HL-60 (cell line): ENCODE data around the gene ARHGEF17.

Experiments used
- DNase-seq, 2 experiments: peaks; one replicate each; pipeline ENCODE4 v3.0.0-alpha.2; 2010 to 2020; ENCODE audit warnings: low read depth in 1 of 2, low spot score in 1 of 2
- H3K27ac ChIP-seq: fragments of 250-450 bp; sonication (Bioruptor Pico); replicated peaks from 2 replicates; pipeline ENCODE4 v1.5.1; 2020; ENCODE audit warnings: mild to moderate bottlenecking, moderate library complexity
- H3K27me3 ChIP-seq: fragments of 250-450 bp; sonication (Bioruptor Pico); 2 replicates; pipeline ENCODE4 v1.5.1; 2021; ENCODE audit warnings: mild to moderate bottlenecking, moderate library complexity; ENCODE audit not compliant: insufficient read depth, poor library complexity, severe bottlenecking
- H3K4me3 ChIP-seq: replicated peaks from 2 replicates; pipeline ENCODE4 v1.5.1; 2011; ENCODE audit warnings: mild to moderate bottlenecking, control low read depth, low read length; ENCODE audit not compliant: insufficient read depth
- GABPA ChIP-seq: IDR thresholded peaks from 2 replicates; pipeline ENCODE4 v1.6.1; 2012; ENCODE audit warnings: low read depth
- POLR2AphosphoS5 ChIP-seq: IDR thresholded peaks from 2 replicates; pipeline ENCODE4 v1.6.1; 2012; ENCODE audit warnings: low read depth
- SPI1 ChIP-seq: IDR thresholded peaks from 2 replicates; pipeline ENCODE4 v1.6.1; 2012; ENCODE audit warnings: low read depth, mild to moderate bottlenecking, borderline replicate concordance
- TF ChIP-seq, protein P1 (sequence below): IDR thresholded peaks from one replicate; pipeline ENCODE4 v1.5.1; 2011; ENCODE audit warnings: low read length, control low read depth, inconsistent platforms; ENCODE audit not compliant: insufficient read depth
- TF ChIP-seq, protein P2 (sequence below): IDR thresholded peaks from 2 replicates; pipeline ENCODE4 v1.6.1; 2012; ENCODE audit warnings: low read depth; ENCODE audit not compliant: insufficient replicate concordance

Gene ARHGEF17

DNA sequence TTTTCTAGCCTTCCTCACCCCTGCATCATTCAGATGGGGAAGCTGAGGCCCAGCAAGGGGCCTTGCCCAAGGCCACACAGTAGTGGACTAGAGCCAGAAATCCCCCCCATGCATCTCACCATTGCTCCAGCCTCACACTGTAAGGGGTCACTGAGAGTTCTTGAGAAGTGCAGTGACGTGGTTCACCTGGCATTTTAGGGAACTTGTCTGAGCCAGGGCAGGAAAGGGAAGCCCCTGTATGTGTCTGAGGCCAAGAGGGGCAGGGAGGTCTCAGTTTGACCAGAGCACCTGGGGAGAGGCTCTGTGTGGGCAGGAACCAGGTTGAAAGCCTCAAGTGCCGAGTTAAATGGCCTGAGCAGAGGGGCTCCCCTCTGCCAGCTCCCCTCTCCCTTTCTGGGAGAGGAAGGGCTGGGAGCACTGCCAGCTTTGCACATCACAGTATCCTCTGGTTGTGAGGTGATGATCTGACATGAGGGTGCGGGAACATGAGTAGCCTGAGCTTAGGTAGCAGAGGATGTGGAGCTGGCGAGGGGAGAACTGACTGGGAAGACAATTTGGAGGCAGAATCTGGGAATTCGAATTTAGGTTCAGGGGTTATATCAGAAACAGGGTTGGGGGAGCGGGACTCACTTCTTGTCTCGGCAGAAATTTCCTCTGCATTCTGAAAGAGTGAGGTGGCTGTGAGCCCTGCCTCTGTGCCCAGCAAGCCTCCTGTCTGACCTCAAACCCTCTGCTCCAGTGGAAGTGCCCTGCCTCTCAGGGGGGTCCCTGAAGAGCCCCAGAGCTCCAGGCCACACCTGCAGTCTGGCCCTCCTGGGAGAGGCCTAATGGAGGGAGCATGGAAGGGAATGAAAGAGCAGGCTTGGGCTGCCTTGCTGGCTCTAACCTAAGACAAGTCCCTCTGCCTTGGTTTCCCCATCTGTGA, 14.6 kb downstream of the ARHGEF17 start:
- Histone ChIP-seq H3K27ac (no peak overlapping the region), H3K4me3 (no peak overlapping the region), H3K27me3 (no peaks in the 10 kb centered on the region)
- DNase-seq, result no peak
- no peak for TF ChIP-seq SPI1
- TF ChIP-seq, protein P1, sequence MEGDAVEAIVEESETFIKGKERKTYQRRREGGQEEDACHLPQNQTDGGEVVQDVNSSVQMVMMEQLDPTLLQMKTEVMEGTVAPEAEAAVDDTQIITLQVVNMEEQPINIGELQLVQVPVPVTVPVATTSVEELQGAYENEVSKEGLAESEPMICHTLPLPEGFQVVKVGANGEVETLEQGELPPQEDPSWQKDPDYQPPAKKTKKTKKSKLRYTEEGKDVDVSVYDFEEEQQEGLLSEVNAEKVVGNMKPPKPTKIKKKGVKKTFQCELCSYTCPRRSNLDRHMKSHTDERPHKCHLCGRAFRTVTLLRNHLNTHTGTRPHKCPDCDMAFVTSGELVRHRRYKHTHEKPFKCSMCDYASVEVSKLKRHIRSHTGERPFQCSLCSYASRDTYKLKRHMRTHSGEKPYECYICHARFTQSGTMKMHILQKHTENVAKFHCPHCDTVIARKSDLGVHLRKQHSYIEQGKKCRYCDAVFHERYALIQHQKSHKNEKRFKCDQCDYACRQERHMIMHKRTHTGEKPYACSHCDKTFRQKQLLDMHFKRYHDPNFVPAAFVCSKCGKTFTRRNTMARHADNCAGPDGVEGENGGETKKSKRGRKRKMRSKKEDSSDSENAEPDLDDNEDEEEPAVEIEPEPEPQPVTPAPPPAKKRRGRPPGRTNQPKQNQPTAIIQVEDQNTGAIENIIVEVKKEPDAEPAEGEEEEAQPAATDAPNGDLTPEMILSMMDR, result no peak
- TF ChIP-seq GABPA, result no peak
- no peak for TF ChIP-seq POLR2AphosphoS5

DNA sequence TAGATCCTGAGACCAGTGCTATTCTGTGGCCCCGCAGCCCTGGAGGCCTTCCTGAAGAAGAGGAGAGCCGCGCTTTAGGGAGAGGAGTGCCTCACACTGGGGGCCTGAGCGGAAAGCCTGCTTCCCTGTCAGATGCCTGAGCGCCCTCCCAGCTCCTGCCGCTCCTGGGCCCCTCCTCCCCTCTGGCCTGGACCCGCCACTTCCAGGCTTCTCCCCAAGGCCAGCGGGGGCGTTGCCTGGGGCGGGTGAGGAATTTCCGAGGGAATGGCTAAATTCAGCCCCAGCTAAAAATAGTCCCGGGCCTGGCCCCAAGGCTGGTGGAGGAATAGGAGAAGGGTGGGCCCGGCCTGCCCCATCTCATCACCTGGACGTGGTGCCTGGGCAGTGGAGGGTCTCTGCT, 15.4 kb downstream of the ARHGEF17 start:
- no peak overlapping the region for H3K27ac ChIP-seq
- TF ChIP-seq, protein P2, sequence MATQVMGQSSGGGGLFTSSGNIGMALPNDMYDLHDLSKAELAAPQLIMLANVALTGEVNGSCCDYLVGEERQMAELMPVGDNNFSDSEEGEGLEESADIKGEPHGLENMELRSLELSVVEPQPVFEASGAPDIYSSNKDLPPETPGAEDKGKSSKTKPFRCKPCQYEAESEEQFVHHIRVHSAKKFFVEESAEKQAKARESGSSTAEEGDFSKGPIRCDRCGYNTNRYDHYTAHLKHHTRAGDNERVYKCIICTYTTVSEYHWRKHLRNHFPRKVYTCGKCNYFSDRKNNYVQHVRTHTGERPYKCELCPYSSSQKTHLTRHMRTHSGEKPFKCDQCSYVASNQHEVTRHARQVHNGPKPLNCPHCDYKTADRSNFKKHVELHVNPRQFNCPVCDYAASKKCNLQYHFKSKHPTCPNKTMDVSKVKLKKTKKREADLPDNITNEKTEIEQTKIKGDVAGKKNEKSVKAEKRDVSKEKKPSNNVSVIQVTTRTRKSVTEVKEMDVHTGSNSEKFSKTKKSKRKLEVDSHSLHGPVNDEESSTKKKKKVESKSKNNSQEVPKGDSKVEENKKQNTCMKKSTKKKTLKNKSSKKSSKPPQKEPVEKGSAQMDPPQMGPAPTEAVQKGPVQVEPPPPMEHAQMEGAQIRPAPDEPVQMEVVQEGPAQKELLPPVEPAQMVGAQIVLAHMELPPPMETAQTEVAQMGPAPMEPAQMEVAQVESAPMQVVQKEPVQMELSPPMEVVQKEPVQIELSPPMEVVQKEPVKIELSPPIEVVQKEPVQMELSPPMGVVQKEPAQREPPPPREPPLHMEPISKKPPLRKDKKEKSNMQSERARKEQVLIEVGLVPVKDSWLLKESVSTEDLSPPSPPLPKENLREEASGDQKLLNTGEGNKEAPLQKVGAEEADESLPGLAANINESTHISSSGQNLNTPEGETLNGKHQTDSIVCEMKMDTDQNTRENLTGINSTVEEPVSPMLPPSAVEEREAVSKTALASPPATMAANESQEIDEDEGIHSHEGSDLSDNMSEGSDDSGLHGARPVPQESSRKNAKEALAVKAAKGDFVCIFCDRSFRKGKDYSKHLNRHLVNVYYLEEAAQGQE, result no peak
- TF ChIP-seq POLR2AphosphoS5 (no peak), SPI1 (no peak), GABPA (no peak)
- TF ChIP-seq, protein P1, result no peak
- no peaks in the 10 kb centered on the region for H3K27me3 ChIP-seq
- DNase-seq, result no peak
- H3K4me3 ChIP-seq, result no peak overlapping the region

DNA sequence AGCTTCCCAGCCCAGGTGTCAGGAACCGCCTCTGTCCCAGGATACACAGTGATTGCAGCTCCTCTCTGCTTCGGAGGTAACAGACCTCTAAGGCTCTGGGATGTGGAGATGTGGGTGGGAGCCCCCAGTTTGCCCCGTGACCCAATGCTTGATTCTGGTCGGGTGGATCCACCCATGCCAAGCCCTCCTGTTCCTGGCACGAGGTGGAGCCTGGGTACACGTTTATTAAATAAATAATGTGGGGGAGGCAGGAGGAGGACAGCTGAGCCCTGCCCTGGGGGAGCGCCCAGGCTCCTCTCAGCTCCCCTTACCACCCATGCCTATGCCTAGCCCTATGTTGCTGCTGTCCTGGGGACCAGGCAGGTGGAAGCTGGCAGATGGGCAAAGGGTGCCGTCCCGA, 16.0 kb downstream of the ARHGEF17 start:
- TF ChIP-seq GABPA (no peak), POLR2AphosphoS5 (no peak), SPI1 (no peak)
- TF ChIP-seq, protein P1, result no peak
- TF ChIP-seq, protein P2, result no peak
- H3K27ac ChIP-seq, result no peak overlapping the region
- DNase-seq, result no peak
- no peaks in the 10 kb centered on the region for H3K27me3 ChIP-seq
- H3K4me3 ChIP-seq, result no peak overlapping the region

DNA sequence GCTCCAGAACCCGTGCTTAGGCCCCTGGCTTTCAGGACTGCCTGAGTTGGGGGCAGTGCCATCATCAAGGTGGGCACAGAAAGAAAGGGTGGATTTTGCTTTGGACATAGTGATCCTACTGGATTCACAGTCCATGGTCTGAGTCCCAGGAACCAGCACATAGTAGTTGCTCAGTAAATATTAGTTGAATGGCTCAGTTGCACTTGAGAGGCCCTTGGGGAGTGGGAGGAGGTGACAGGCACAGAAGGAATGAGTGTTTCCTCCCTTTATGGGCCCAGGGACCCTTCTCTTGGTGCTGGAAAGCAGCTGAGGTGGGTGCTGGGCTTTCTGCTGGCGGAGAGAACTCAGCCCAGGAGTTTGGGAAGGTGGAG, 16.6 kb downstream of the ARHGEF17 start:
- DNase-seq, result no peak
- Histone ChIP-seq H3K27me3 (no peaks in the 10 kb centered on the region), H3K27ac (no peak overlapping the region), H3K4me3 (no peak overlapping the region)
- TF ChIP-seq SPI1, result no peak
- no peak for TF ChIP-seq GABPA
- TF ChIP-seq POLR2AphosphoS5, result no peak
- TF ChIP-seq, protein P1, result no peak
- TF ChIP-seq, protein P2, result no peak
